HG03103 (cell line): ENCODE measurements around the gene FANCC.

Experiments used
- ATAC-seq: cut with Tn5 transposase; IDR thresholded peaks from one replicate; pipeline ENCODE4 v1.9.1; 2021; ENCODE audit warnings: low read depth; ENCODE audit not compliant: unreplicated experiment

Gene FANCC

GRCh38 chr9:95128177-95128524, 189.4 kb downstream of the FANCC start:
- no peak for ATAC-seq

GRCh38 chr9:95127249-95128176, 190.0 kb downstream of the FANCC start:
- ATAC-seq: no peak

GRCh38 chr9:95126739-95127138, 190.8 kb downstream of the FANCC start:
- no peak for ATAC-seq

- no peak for ATAC-seq
These were observed 191.9 kb downstream of the FANCC start for GRCh38 chr9:95125652-95126051.

GRCh38 chr9:95124582-95125367, 192.7 kb downstream of the FANCC start:
- no peak for ATAC-seq

GRCh38 chr9:95120781-95121370, 196.6 kb downstream of the FANCC start:
- no peak for ATAC-seq

- no peak for ATAC-seq
These were observed 198.9 kb downstream of the FANCC start for GRCh38 chr9:95118596-95118995.

GRCh38 chr9:95116808-95117204, 200.7 kb downstream of the FANCC start:
- ATAC-seq: no peak

- ATAC-seq: no peak
These were observed 201.3 kb downstream of the FANCC start for GRCh38 chr9:95116002-95116807.

GRCh38 chr9:95115104-95115503, 202.4 kb downstream of the FANCC start:
- ATAC-seq: no peak

GRCh38 chr9:95112436-95113280, 204.9 kb downstream of the FANCC start:
- ATAC-seq: no peak

- ATAC-seq: no peak
These were observed 205.8 kb downstream of the FANCC start for GRCh38 chr9:95111716-95112115.

- no peak for ATAC-seq
These were observed 206.5 kb downstream of the FANCC start for GRCh38 chr9:95110921-95111525.

GRCh38 chr9:95109456-95109855, 208.1 kb downstream of the FANCC start:
- no peak for ATAC-seq

- ATAC-seq: no peak
These were observed 208.7 kb downstream of the FANCC start for GRCh38 chr9:95108777-95109176.

- no peak for ATAC-seq
These were observed 209.5 kb downstream of the FANCC start for GRCh38 chr9:95107976-95108375.

GRCh38 chr9:95107001-95107749, 210.3 kb downstream of the FANCC start:
- no peak for ATAC-seq

GRCh38 chr9:95105519-95106287, 211.8 kb downstream of the FANCC start:
- no peak for ATAC-seq
